Measurements from ENCODE around the gene GNAT1. TPM values are rescaled to one million over a fixed set of nuclear protein-coding genes. Genes with fewer than 3 reads are reported as not detected.

The GNAT1 gene
- polyA plus RNA-seq, 1 donor from 2014 or later = not detected

GRCh38 chr3:50235716-50236483 lies 44.5 kb downstream of the GNAT1 start, which contains the start of gene GNAI2:
GNAI2 (plus strand) TSS chr3:50236204; CDS start chr3:50236336, 132 bp downstream.
- no peaks in the 10 kb centered on the region for H4K20me1 ChIP-seq (ENCODE audit: insufficient read depth)
- peak within 1 kb of the TSS; percentile 100 for H3K4me2 ChIP-seq (ENCODE audit: low read length)
- peak within 1 kb of the TSS; percentile 87 for H3K4me3 ChIP-seq (ENCODE audit: low read length)
- no peaks in the 10 kb centered on the region for H3F3A ChIP-seq (ENCODE audit: insufficient read depth, low read length, poor library complexity, severe bottlenecking)
- H3K27me3 ChIP-seq (ENCODE audit: insufficient read depth, low read depth, low read length) = no peaks in the 10 kb centered on the region
- no peak within 1 kb of the TSS for H2AFZ ChIP-seq (ENCODE audit: low read depth, low read length)
- peaks cover 49% of the 10 kb centered on the region for H3K79me2 ChIP-seq (replicated peaks; ENCODE audit: insufficient read depth, low read length)
- no peaks in the 10 kb centered on the region for H3K9me2 ChIP-seq (ENCODE audit: insufficient read depth, low read length)
- H3K36me3 ChIP-seq (ENCODE audit: insufficient read depth, low read length) = no peaks in the 10 kb centered on the region
- no peaks in the 10 kb centered on the region for H3K9me3 ChIP-seq (ENCODE audit: low read length)
- H3K27ac ChIP-seq (ENCODE audit: low read length) = peak within 1 kb of the TSS; percentile 69
- peak within 1 kb of the TSS; percentile 78 for H3K9ac ChIP-seq (ENCODE audit: low read length)
- TF ChIP-seq TAF1 (IDR thresholded peaks at IDR 0.05; ENCODE audit: low read depth) (peak; percentile 95), EP300 (conservative IDR thresholded peaks at IDR 0.05; ENCODE audit: poor library complexity, severe bottlenecking) (peak; percentile 48), EZH2 (IDR thresholded peaks at IDR 0.05; ENCODE audit: borderline replicate concordance, insufficient read depth, low read length, poor library complexity, severe bottlenecking) (no peak), POLR2AphosphoS5 (IDR thresholded peaks at IDR 0.05) (peak; percentile 94), MXI1 (conservative IDR thresholded peaks at IDR 0.05; ENCODE audit: poor library complexity, severe bottlenecking) (peak; percentile 62), RAD21 (conservative IDR thresholded peaks at IDR 0.05) (peak; percentile 38), REST (IDR thresholded peaks at IDR 0.05; ENCODE audit: borderline replicate concordance) (peak; percentile 84), SMC3 (conservative IDR thresholded peaks at IDR 0.05; ENCODE audit: poor library complexity) (peak; percentile 51), CTCF (IDR thresholded peaks at IDR 0.05; ENCODE audit: poor library complexity, severe bottlenecking) (peak; percentile 26)

GRCh38 chr3:50236484-50237132 lies 45.2 kb downstream of the GNAT1 start:
- TF ChIP-seq CTCF (IDR thresholded peaks at IDR 0.05; ENCODE audit: poor library complexity, severe bottlenecking) (no peak), SMC3 (conservative IDR thresholded peaks at IDR 0.05; ENCODE audit: poor library complexity) (no peak), TAF1 (IDR thresholded peaks at IDR 0.05; ENCODE audit: low read depth) (no peak), MXI1 (conservative IDR thresholded peaks at IDR 0.05; ENCODE audit: poor library complexity, severe bottlenecking) (no peak), REST (IDR thresholded peaks at IDR 0.05; ENCODE audit: borderline replicate concordance) (no peak), EP300 (conservative IDR thresholded peaks at IDR 0.05; ENCODE audit: poor library complexity, severe bottlenecking) (no peak), EZH2 (IDR thresholded peaks at IDR 0.05; ENCODE audit: borderline replicate concordance, insufficient read depth, low read length, poor library complexity, severe bottlenecking) (no peak)
- Histone ChIP-seq H3K27ac (ENCODE audit: low read length) (peak overlapping the region; percentile 69), H2AFZ (ENCODE audit: low read depth, low read length) (no peak overlapping the region), H3K9ac (ENCODE audit: low read length) (peak overlapping the region; percentile 78), H3K36me3 (ENCODE audit: insufficient read depth, low read length) (no peaks in the 10 kb centered on the region), H3K4me2 (ENCODE audit: low read length) (peak overlapping the region; percentile 100), H3K27me3 (ENCODE audit: insufficient read depth, low read depth, low read length) (no peaks in the 10 kb centered on the region), H3F3A (ENCODE audit: insufficient read depth, low read length, poor library complexity, severe bottlenecking) (no peaks in the 10 kb centered on the region), H3K4me3 (ENCODE audit: low read length) (peak overlapping the region; percentile 87), H3K79me2 (replicated peaks; ENCODE audit: insufficient read depth, low read length) (peaks cover 56% of the 10 kb centered on the region), H3K9me2 (ENCODE audit: insufficient read depth, low read length) (no peaks in the 10 kb centered on the region), H3K9me3 (ENCODE audit: low read length) (no peaks in the 10 kb centered on the region), H4K20me1 (ENCODE audit: insufficient read depth) (no peaks in the 10 kb centered on the region)
